Gastroesophageal sphincter (tissue), 3 donors: Measurements from ENCODE around the gene GRID1.

Source experiments
- CTCF ChIP-seq, 4 experiments: fragments of 200-600 bp in 2 of 4; fragments of 450-650 bp in 2 of 4; sonication (generic) in 1 of 4; IDR thresholded peaks; one replicate each; pipeline ENCODE4 v1.5.1; 2017 to 2019; ENCODE audit warnings: antibody characterized with exemption in 4 of 4, mild to moderate bottlenecking in 2 of 4, moderate library complexity in 2 of 4
- EP300 ChIP-seq: sonication (generic); formaldehyde crosslinking; IDR thresholded peaks from one replicate; pipeline ENCODE4 v1.6.1; 2017; ENCODE audit warnings: antibody characterized with exemption, mild to moderate bottlenecking
- POLR2A ChIP-seq, 2 donors: fragments of 450-650 bp; IDR thresholded peaks; one replicate each; pipeline ENCODE4 v1.6.1; 2017; ENCODE audit warnings: antibody characterized with exemption in 2 of 2, mild to moderate bottlenecking in 2 of 2, moderate library complexity in 1 of 2
- POLR2AphosphoS5 ChIP-seq: sonication (generic); formaldehyde crosslinking; IDR thresholded peaks from one replicate; pipeline ENCODE4 v1.6.1; 2017; ENCODE audit warnings: antibody characterized with exemption

- TF ChIP-seq CTCF (IDR thresholded peaks at IDR 0.05) = no peak
- no peak for TF ChIP-seq POLR2A (IDR thresholded peaks at IDR 0.05)
- no peak for TF ChIP-seq EP300
- TF ChIP-seq POLR2AphosphoS5 = no peak
Measured at GRCh38 chr10:85607043-85607695, 759.4 kb downstream of the GRID1 start.
